ENCODE data around the gene DNLZ.
A peak's percentile ranks its signal among the peaks of the same experiment; 100 is the strongest.

DNLZ gene

DNA sequence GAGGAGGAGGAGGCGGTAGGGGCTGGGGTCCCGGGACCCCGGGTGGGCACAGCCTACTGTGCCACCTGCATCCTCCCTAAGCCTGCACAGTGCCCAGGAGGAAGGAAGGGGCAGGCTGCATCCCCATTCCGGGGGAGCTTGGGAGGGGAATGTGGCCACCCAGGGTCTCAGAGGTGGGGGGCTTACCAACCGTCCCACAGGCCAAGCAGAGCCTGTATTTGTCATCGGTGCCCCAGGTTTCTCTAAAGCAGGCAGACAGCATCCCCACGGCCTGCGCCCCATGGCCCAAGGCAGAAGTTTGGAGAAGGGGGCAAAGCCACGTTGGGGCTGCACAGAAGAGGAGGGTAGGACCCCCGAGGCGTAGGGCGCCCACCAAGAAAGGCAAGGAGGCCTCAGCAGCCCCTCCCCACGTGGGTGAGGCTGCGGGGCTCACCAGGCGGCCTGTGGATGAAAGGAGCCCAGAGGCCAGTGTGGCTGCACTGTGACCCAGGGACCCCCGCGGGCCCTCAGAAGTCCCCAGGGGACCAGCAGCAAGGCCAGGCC is 36.7 kb downstream of the DNLZ start (continued):
- TF ChIP-seq, protein P1, sequence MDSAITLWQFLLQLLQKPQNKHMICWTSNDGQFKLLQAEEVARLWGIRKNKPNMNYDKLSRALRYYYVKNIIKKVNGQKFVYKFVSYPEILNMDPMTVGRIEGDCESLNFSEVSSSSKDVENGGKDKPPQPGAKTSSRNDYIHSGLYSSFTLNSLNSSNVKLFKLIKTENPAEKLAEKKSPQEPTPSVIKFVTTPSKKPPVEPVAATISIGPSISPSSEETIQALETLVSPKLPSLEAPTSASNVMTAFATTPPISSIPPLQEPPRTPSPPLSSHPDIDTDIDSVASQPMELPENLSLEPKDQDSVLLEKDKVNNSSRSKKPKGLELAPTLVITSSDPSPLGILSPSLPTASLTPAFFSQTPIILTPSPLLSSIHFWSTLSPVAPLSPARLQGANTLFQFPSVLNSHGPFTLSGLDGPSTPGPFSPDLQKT (IDR thresholded peaks at IDR 0.05; ENCODE audit: borderline replicate concordance, low read depth, low read length) = no peak
- TF ChIP-seq ZNF501 (tag by site-specific recombination; IDR thresholded peaks at IDR 0.05) (no peak), ZXDB (tag by site-specific recombination; IDR thresholded peaks at IDR 0.05) (0 out of 2 replicates have a peak, but pooled peaks have one; percentile 23), ZNF548 (tag by site-specific recombination; IDR thresholded peaks at IDR 0.05) (no peak), YY2 (tag by site-specific recombination; IDR thresholded peaks at IDR 0.05) (peak; percentile 10; the same call in 1 of the 2 replicates), GLIS2 (tag by site-specific recombination; IDR thresholded peaks at IDR 0.05) (peak; percentile 86), ZBTB17 (tag by site-specific recombination; IDR thresholded peaks at IDR 0.05) (0 out of 2 replicates have a peak, but pooled peaks have one; percentile 37), ZNF549 (tag by site-specific recombination; IDR thresholded peaks at IDR 0.05) (no peak), ZNF843 (tag by site-specific recombination; IDR thresholded peaks at IDR 0.05) (no peak), ZBTB7A (tag by site-specific recombination; IDR thresholded peaks at IDR 0.05; ENCODE audit: low read depth) (peak; percentile 80), SP3 (tag by site-specific recombination; IDR thresholded peaks at IDR 0.05) (peak; percentile 36; the same call in 1 of the 2 replicates), ZNF558 (tag by site-specific recombination; IDR thresholded peaks at IDR 0.05) (no peak), ZSCAN23 (tag by site-specific recombination; IDR thresholded peaks at IDR 0.05) (no peak), ZNF354C (tag by site-specific recombination; IDR thresholded peaks at IDR 0.05; ENCODE audit: borderline replicate concordance, low read depth) (no peak), SALL2 (tag by site-specific recombination; IDR thresholded peaks at IDR 0.05; ENCODE audit: borderline replicate concordance) (no peak), EGR2 (tag by site-specific recombination; IDR thresholded peaks at IDR 0.05; ENCODE audit: low read depth) (no peak), ZNF510 (tag by site-specific recombination; IDR thresholded peaks at IDR 0.05; ENCODE audit: insufficient replicate concordance) (no peak), ZBTB48 (tag by site-specific recombination; IDR thresholded peaks at IDR 0.05) (no peak), ZBTB21 (tag by site-specific recombination; IDR thresholded peaks at IDR 0.05) (no peak), ZNF747 (tag by site-specific recombination; IDR thresholded peaks at IDR 0.05) (no peak)
- TF ChIP-seq, protein P2, sequence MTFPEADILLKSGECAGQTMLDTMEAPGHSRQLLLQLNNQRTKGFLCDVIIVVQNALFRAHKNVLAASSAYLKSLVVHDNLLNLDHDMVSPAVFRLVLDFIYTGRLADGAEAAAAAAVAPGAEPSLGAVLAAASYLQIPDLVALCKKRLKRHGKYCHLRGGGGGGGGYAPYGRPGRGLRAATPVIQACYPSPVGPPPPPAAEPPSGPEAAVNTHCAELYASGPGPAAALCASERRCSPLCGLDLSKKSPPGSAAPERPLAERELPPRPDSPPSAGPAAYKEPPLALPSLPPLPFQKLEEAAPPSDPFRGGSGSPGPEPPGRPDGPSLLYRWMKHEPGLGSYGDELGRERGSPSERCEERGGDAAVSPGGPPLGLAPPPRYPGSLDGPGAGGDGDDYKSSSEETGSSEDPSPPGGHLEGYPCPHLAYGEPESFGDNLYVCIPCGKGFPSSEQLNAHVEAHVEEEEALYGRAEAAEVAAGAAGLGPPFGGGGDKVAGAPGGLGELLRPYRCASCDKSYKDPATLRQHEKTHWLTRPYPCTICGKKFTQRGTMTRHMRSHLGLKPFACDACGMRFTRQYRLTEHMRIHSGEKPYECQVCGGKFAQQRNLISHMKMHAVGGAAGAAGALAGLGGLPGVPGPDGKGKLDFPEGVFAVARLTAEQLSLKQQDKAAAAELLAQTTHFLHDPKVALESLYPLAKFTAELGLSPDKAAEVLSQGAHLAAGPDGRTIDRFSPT (tag by site-specific recombination; IDR thresholded peaks at IDR 0.05) = no peak
- TF ChIP-seq, protein P3, sequence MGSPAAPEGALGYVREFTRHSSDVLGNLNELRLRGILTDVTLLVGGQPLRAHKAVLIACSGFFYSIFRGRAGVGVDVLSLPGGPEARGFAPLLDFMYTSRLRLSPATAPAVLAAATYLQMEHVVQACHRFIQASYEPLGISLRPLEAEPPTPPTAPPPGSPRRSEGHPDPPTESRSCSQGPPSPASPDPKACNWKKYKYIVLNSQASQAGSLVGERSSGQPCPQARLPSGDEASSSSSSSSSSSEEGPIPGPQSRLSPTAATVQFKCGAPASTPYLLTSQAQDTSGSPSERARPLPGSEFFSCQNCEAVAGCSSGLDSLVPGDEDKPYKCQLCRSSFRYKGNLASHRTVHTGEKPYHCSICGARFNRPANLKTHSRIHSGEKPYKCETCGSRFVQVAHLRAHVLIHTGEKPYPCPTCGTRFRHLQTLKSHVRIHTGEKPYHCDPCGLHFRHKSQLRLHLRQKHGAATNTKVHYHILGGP (tag by site-specific recombination; IDR thresholded peaks at IDR 0.05) = no peak

DNA sequence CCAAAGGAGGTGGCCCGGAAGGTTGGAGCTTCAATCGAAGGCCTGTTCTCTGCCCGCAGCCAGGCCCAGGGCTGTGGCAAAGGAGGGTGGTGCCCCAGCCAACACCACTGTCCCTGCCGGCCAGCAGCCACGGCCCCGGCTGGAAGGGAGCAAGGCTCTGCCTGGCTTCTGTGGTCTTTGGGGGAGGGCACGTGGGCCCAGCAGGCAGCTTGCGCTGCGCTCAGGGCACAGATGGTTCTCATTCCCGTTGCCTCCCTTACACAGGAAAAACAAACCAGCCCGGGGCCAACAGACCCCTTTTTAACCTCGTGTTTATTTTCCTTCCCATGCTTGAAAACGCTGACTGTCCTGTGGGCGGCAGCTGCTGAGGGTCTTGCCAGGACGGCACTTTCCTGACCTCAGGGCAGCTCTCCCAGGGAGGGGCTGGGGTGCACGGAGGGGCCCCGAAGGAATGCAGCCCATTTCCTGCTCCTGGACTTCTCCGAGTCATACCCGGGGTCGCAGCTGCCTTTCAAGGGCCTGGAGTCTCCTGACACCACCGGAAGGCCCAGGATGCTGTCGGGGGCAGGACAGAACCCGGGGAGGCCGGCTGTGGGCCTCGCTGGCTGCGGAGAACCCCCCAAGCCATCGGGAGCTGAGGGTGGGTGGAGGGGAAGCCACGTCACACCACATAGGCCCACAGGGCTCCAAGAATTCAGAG is 37.3 kb downstream of the DNLZ start:
- H3K36me3 ChIP-seq (ENCODE audit: control insufficient read depth in 2 of 2, insufficient read depth in 1 of 2, low read length in 2 of 2) = peaks cover 0 to 4% of the 10 kb centered on the region in 2 experiments; a peak in 1 of 3 replicates
- no peak overlapping the region; the same call in 1 of the 2 replicates for H3K27ac ChIP-seq (ENCODE audit: extremely low read depth, low read depth, low read length)
- CTCF ChIA-PET = interaction anchor here (0.6 to 1.5 kb wide), 5 partner anchors 12 to 346 kb away, joined by 3 to 7 read pairs (median 3); no protein-coding TSS in a partner anchor
- H3K4me1 ChIP-seq (ENCODE audit: control insufficient read depth, insufficient read depth, low read length) = peaks cover 8% of the 10 kb centered on the region
- no peak for TF ChIP-seq ZNF366 (tag by site-specific recombination; conservative IDR thresholded peaks at IDR 0.05)
- peak; percentile 48; the same call in 1 of the 2 replicates for TF ChIP-seq ZBTB8A (tag by site-specific recombination; IDR thresholded peaks at IDR 0.05)
- no peaks in the 10 kb centered on the region for H3K9me3 ChIP-seq (ENCODE audit: control insufficient read depth, insufficient read depth, low read depth, low read length)
- no peak overlapping the region for H3K4me3 ChIP-seq (ENCODE audit: low read depth, low read length)
- POLR2A ChIA-PET = interaction anchor here (1.1 to 1.4 kb wide), 2 partner anchors 9 to 37 kb away, joined by 3 to 15 read pairs; partner anchors contain the start of gene DNLZ
